ENCODE measurements around the gene CHAT. TPM values are rescaled to one million over a fixed set of nuclear protein-coding genes. Genes with fewer than 3 reads are reported as not detected.

Gene CHAT
- total RNA-seq, 5 donors from 2014 or later (not counting 1 experiment from before 2014, with no cell fraction given): not detected

DNA sequence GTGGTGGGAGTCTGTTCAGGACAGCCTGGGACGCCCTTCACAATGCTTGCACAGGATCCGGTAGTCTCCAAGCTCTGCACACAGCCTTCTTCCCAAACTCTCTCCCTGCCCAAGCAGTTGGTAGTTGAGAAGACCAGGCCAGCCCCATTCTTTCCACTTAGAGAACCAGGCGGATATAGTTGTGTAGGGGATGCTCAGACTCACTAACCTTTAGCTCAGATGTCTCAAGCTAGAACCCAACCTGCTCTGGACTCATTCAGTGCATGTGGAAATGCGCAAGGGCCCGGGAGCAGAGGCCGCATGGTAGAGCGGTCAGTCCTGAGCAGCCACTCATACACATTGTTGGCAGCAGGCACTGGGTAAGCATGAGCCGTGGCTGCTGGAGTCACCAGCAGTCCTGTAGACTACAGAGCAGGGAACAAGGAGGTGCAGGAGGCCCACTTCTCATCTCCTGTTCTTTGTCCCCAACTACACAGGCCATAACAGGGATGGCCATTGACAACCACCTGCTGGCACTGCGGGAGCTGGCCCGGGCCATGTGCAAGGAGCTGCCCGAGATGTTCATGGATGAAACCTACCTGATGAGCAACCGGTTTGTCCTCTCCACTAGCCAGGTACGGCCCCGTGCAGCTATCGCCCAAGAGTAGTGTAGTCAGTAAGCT lies 48.5 kb downstream of the CHAT start:
- POLR2A ChIA-PET: no interaction called here
- WGBS (ENCODE audit: insufficient coverage): 89% methylated on average over 10 of the region's 15 CpGs
- peaks cover 7 to 13% of the 10 kb centered on the region in 2 donors for H3K27me3 Mint-ChIP-seq
- peaks cover 0 to 15% of the 10 kb centered on the region in 2 experiments for H3K27me3 ChIP-seq (replicated peaks in 1 of 2; ENCODE audit: control insufficient read depth in 2 of 2, extremely low read depth in 1 of 2, insufficient read depth in 2 of 2, low read length in 1 of 2)
- H3K27ac Mint-ChIP-seq: no peak overlapping the region
- no peak overlapping the region for H3K4me3 ChIP-seq (ENCODE audit: control insufficient read depth in 1 of 2, extremely low read depth in 1 of 2, low read length in 1 of 2)
- H3K36me3 ChIP-seq (ENCODE audit: control insufficient read depth in 2 of 2, extremely low read depth in 1 of 2, insufficient read depth in 1 of 2, low read length in 1 of 2): no peaks in the 10 kb centered on the region
- no peak for ATAC-seq (replicated peaks in 1 of 4)
- H3K4me3 Mint-ChIP-seq: no peak overlapping the region
- H3K36me3 Mint-ChIP-seq: no peaks in the 10 kb centered on the region
- CTCF ChIA-PET: no interaction called here
- H3K4me1 ChIP-seq (ENCODE audit: control insufficient read depth in 1 of 2, extremely low read depth in 1 of 2, insufficient read depth in 2 of 2, low read length in 2 of 2): no peaks in the 10 kb centered on the region
- peaks cover 11 to 13% (median 11%) of the 10 kb centered on the region in 3 donors for H3K9me3 Mint-ChIP-seq
- H3K4me1 Mint-ChIP-seq: no peaks in the 10 kb centered on the region
- H3K27ac ChIP-seq (ENCODE audit: low read length): no peak overlapping the region
- H3K9me3 ChIP-seq: no peaks in the 10 kb centered on the region
- no peak for DNase-seq

DNA sequence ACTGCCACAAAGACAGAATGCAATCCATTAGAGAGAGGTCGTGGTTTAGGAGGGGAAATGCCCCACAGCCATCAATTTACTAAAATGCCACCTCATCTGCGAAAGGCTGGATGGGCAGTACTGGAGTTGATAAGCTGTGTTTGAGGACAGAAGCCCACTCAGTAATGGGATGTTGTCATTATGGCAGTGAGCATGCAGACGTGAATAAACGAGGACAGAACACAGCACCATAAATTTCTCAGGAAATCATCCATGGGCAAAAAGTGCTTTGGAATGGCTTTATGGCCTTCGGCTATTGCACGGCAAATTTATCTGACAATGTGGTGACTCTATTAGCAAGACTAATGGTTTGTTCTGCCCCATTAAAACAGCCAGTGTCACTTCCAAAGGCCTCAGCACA lies 49.8 kb downstream of the CHAT start:
- ChIA-PET POLR2A (no interaction called here), CTCF (no interaction called here)
- Histone ChIP-seq H3K27ac (ENCODE audit: low read length) (no peak overlapping the region), H3K36me3 (ENCODE audit: control insufficient read depth in 2 of 2, extremely low read depth in 1 of 2, insufficient read depth in 1 of 2, low read length in 1 of 2) (no peaks in the 10 kb centered on the region), H3K4me1 (ENCODE audit: control insufficient read depth in 1 of 2, extremely low read depth in 1 of 2, insufficient read depth in 2 of 2, low read length in 2 of 2) (no peaks in the 10 kb centered on the region), H3K4me3 (ENCODE audit: control insufficient read depth in 1 of 2, extremely low read depth in 1 of 2, low read length in 1 of 2) (no peak overlapping the region), H3K9me3 (no peaks in the 10 kb centered on the region), H3K27me3 (replicated peaks in 1 of 2; ENCODE audit: control insufficient read depth in 2 of 2, extremely low read depth in 1 of 2, insufficient read depth in 2 of 2, low read length in 1 of 2) (peaks cover 0 to 15% of the 10 kb centered on the region in 2 experiments)
- ATAC-seq (replicated peaks in 1 of 4) (no peak), DNase-seq (no peak)
- Mint-ChIP-seq H3K4me3 (no peak overlapping the region), H3K9me3 (peaks cover 11 to 12% (median 11%) of the 10 kb centered on the region in 3 donors), H3K36me3 (no peaks in the 10 kb centered on the region), H3K27me3 (peaks cover 11 to 13% of the 10 kb centered on the region in 2 donors), H3K4me1 (no peaks in the 10 kb centered on the region), H3K27ac (no peak overlapping the region)
- 84% methylated on average over 2 of the region's 6 CpGs for WGBS (ENCODE audit: insufficient coverage)

DNA sequence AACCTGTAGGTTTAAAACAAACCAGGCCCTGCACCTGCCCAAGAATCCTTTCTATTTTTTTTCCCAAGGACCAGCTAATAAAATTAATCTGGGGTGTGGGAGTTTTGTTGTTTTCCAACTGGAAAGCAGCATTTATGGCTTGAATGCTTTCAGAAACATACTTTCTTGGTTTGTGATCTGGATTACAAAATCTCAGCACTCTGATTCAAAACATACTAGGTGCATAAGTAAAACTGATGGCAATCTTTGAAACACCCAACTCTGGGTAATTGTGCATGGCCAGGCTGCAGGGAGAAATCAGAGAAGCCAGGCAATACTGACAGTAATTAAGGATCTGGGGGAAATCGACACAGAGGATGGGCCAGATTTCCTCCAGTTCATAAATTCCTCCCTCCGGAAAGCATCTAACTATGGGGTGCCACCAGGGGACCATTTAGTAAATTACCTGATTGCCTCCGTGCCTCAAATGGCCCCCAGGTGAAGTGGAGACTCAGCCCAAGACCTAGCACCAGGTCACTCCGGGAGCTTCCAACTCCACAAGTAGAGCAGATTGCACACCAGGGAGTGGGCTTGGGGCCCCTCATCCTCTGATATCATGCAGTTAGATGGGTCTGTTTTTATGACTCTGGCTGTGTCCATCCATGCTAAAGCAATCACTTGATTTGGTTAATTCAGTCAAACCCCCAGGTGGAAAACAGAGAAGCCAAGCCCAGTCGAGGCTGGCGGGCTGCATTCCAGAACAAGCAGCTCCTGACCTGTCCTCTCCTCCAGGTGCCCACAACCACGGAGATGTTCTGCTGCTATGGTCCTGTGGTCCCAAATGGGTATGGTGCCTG lies 50.4 kb downstream of the CHAT start:
- H3K27ac Mint-ChIP-seq: no peak overlapping the region
- H3K4me1 ChIP-seq (ENCODE audit: control insufficient read depth in 1 of 2, extremely low read depth in 1 of 2, insufficient read depth in 2 of 2, low read length in 2 of 2): no peaks in the 10 kb centered on the region
- no peak overlapping the region for H3K4me3 ChIP-seq (ENCODE audit: control insufficient read depth in 1 of 2, extremely low read depth in 1 of 2, low read length in 1 of 2)
- 67% methylated on average over 5 of the region's 7 CpGs for WGBS (ENCODE audit: insufficient coverage)
- CTCF ChIA-PET: no interaction called here
- H3K27me3 ChIP-seq (replicated peaks in 1 of 2; ENCODE audit: control insufficient read depth in 2 of 2, extremely low read depth in 1 of 2, insufficient read depth in 2 of 2, low read length in 1 of 2): peaks cover 0 to 17% of the 10 kb centered on the region in 2 experiments
- POLR2A ChIA-PET: no interaction called here
- H3K36me3 ChIP-seq (ENCODE audit: control insufficient read depth in 2 of 2, extremely low read depth in 1 of 2, insufficient read depth in 1 of 2, low read length in 1 of 2): no peaks in the 10 kb centered on the region
- no peaks in the 10 kb centered on the region for H3K9me3 ChIP-seq
- H3K27ac ChIP-seq (ENCODE audit: low read length): no peak overlapping the region
- ATAC-seq (replicated peaks in 1 of 4) (no peak), DNase-seq (no peak)
- peaks cover 13% of the 10 kb centered on the region in 2 donors for H3K27me3 Mint-ChIP-seq
- no peaks in the 10 kb centered on the region for H3K4me1 Mint-ChIP-seq
- H3K4me3 Mint-ChIP-seq: no peak overlapping the region
- no peaks in the 10 kb centered on the region for H3K36me3 Mint-ChIP-seq
- H3K9me3 Mint-ChIP-seq: peaks cover 5 to 6% (median 6%) of the 10 kb centered on the region in 3 donors

DNA sequence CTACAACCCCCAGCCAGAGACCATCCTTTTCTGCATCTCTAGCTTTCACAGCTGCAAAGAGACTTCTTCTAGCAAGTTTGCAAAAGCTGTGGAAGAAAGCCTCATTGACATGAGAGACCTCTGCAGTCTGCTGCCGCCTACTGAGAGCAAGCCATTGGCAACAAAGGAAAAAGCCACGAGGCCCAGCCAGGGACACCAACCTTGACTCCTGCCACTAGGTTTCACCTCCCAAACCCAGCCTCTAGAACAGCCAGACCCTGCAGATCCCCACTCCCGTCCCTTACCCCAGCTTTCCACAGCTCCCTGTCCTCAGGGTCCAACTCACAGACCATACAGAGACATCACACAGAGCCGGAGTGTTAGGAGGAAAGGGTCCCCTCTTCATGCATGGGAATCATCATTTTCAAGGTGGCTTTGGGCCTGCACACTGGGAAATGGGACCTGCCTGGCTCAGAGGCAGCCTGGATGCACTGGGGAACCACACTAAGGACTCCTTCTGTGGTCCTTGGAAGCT lies 51.1 kb downstream of the CHAT start:
- 82% methylated on average over 3 of the region's 4 CpGs for WGBS (ENCODE audit: insufficient coverage)
- H3K9me3 ChIP-seq: no peaks in the 10 kb centered on the region
- Mint-ChIP-seq H3K27me3 (peaks cover 13% of the 10 kb centered on the region in 2 donors), H3K36me3 (no peaks in the 10 kb centered on the region), H3K4me1 (no peaks in the 10 kb centered on the region), H3K27ac (no peak overlapping the region), H3K9me3 (peaks cover under 1 to 2% (median 2%) of the 10 kb centered on the region in 3 donors), H3K4me3 (no peak overlapping the region)
- ATAC-seq (replicated peaks in 1 of 4) (no peak), DNase-seq (no peak)
- H3K27ac ChIP-seq (ENCODE audit: low read length): no peak overlapping the region
- H3K27me3 ChIP-seq (replicated peaks in 1 of 2; ENCODE audit: control insufficient read depth in 2 of 2, extremely low read depth in 1 of 2, insufficient read depth in 2 of 2, low read length in 1 of 2): peaks cover 0 to 17% of the 10 kb centered on the region in 2 experiments
- no peaks in the 10 kb centered on the region for H3K4me1 ChIP-seq (ENCODE audit: control insufficient read depth in 1 of 2, extremely low read depth in 1 of 2, insufficient read depth in 2 of 2, low read length in 2 of 2)
- CTCF ChIA-PET: no interaction called here
- no peaks in the 10 kb centered on the region for H3K36me3 ChIP-seq (ENCODE audit: control insufficient read depth in 2 of 2, extremely low read depth in 1 of 2, insufficient read depth in 1 of 2, low read length in 1 of 2)
- POLR2A ChIA-PET: no interaction called here
- no peak overlapping the region for H3K4me3 ChIP-seq (ENCODE audit: control insufficient read depth in 1 of 2, extremely low read depth in 1 of 2, low read length in 1 of 2)

DNA sequence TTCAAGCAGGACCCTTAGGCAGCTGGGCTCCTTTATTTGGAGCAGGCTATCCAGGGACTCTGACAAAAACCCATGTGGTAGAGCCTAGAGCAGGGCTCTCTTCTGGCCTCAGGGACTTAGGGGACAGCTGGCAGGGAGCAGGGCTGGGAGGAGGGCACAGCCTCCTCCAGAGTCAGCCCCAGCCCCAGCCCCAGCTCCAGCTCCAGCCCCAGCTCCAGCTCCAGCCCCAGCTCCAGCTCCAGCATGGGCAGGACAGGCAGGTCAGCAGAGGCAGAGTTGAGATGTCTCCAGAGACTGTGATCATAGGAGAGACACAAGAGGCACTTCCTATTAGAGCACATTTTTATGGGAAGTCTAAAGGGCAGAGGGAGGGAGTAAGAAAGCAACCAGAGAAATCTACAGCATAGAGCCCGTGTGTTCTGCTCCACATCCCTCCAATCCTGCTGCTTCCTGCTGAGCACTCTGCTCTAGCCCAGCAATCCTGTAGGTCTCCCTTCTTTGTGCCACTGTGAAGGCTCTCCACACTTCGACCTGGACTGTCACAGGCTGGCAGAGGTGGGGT lies 52.3 kb downstream of the CHAT start:
- H3K27me3 Mint-ChIP-seq: peaks cover 18 to 21% of the 10 kb centered on the region in 2 donors
- ChIA-PET POLR2A (no interaction called here), CTCF (no interaction called here)
- no peak overlapping the region for H3K27ac Mint-ChIP-seq
- H3K4me1 Mint-ChIP-seq: no peaks in the 10 kb centered on the region
- ATAC-seq (replicated peaks in 1 of 4): no peak
- no peak for DNase-seq
- Histone ChIP-seq H3K4me1 (ENCODE audit: control insufficient read depth in 1 of 2, extremely low read depth in 1 of 2, insufficient read depth in 2 of 2, low read length in 2 of 2) (no peaks in the 10 kb centered on the region), H3K27me3 (replicated peaks in 1 of 2; ENCODE audit: control insufficient read depth in 2 of 2, extremely low read depth in 1 of 2, insufficient read depth in 2 of 2, low read length in 1 of 2) (peaks cover 0 to 17% of the 10 kb centered on the region in 2 experiments), H3K4me3 (ENCODE audit: control insufficient read depth in 1 of 2, extremely low read depth in 1 of 2, low read length in 1 of 2) (no peak overlapping the region), H3K36me3 (ENCODE audit: control insufficient read depth in 2 of 2, extremely low read depth in 1 of 2, insufficient read depth in 1 of 2, low read length in 1 of 2) (no peaks in the 10 kb centered on the region), H3K27ac (ENCODE audit: low read length) (no peak overlapping the region), H3K9me3 (no peaks in the 10 kb centered on the region)
- no peak overlapping the region for H3K4me3 Mint-ChIP-seq
- peaks cover 0 to 1% (median under 1%) of the 10 kb centered on the region in 3 donors for H3K9me3 Mint-ChIP-seq
- no CpG with 5 or more reads among the region's 2 CpGs for WGBS (ENCODE audit: insufficient coverage)
- no peaks in the 10 kb centered on the region for H3K36me3 Mint-ChIP-seq

DNA sequence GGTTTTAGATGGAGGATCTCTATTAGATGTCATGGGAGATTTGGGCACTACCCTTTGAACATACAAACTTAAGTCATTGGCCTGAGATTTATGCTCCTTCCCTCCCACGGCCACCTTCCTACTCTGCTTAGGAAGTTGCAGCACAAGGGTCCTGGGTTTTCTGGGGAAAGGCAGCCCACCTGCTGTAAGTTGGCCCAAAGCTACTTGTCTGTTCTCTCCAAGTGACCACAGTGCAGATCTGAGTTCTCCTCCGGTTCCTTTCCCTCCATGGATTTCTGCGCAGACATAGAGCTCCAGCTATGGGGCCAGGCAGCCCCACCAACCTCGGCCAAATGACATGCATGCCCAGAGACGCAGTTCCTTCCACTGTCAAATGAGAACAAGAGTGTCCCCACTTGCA lies 52.8 kb downstream of the CHAT start:
- no peak overlapping the region for H3K27ac ChIP-seq (ENCODE audit: low read length)
- CTCF ChIA-PET: no interaction called here
- H3K36me3 ChIP-seq (ENCODE audit: control insufficient read depth in 2 of 2, extremely low read depth in 1 of 2, insufficient read depth in 1 of 2, low read length in 1 of 2): no peaks in the 10 kb centered on the region
- H3K4me1 Mint-ChIP-seq: no peaks in the 10 kb centered on the region
- no peak overlapping the region for H3K4me3 Mint-ChIP-seq
- H3K36me3 Mint-ChIP-seq: no peaks in the 10 kb centered on the region
- DNase-seq (no peak), ATAC-seq (replicated peaks in 1 of 4) (no peak)
- H3K4me3 ChIP-seq (ENCODE audit: control insufficient read depth in 1 of 2, extremely low read depth in 1 of 2, low read length in 1 of 2): no peak overlapping the region
- H3K4me1 ChIP-seq (ENCODE audit: control insufficient read depth in 1 of 2, extremely low read depth in 1 of 2, insufficient read depth in 2 of 2, low read length in 2 of 2): no peaks in the 10 kb centered on the region
- peaks cover 23 to 27% of the 10 kb centered on the region in 2 donors for H3K27me3 Mint-ChIP-seq
- peaks cover 0 to 17% of the 10 kb centered on the region in 2 experiments for H3K27me3 ChIP-seq (replicated peaks in 1 of 2; ENCODE audit: control insufficient read depth in 2 of 2, extremely low read depth in 1 of 2, insufficient read depth in 2 of 2, low read length in 1 of 2)
- POLR2A ChIA-PET: no interaction called here
- 93% methylated on average over 3 of the region's 5 CpGs for WGBS (ENCODE audit: insufficient coverage)
- peaks cover 0 to 5% (median 3%) of the 10 kb centered on the region in 3 donors for H3K9me3 Mint-ChIP-seq
- H3K27ac Mint-ChIP-seq: no peak overlapping the region
- H3K9me3 ChIP-seq: no peaks in the 10 kb centered on the region

Data from T-cell (primary cell).